ENCODE data around the gene RALGAPB. TPM values are rescaled to one million over a fixed set of nuclear protein-coding genes. Genes with fewer than 3 reads are reported as not detected.
A peak's percentile ranks its signal among the peaks of the same experiment; 100 is the strongest.

RALGAPB gene
- total RNA-seq, 4 donors from 2014 or later, result 22.7 to 67.0 (median 56.7) TPM

DNA sequence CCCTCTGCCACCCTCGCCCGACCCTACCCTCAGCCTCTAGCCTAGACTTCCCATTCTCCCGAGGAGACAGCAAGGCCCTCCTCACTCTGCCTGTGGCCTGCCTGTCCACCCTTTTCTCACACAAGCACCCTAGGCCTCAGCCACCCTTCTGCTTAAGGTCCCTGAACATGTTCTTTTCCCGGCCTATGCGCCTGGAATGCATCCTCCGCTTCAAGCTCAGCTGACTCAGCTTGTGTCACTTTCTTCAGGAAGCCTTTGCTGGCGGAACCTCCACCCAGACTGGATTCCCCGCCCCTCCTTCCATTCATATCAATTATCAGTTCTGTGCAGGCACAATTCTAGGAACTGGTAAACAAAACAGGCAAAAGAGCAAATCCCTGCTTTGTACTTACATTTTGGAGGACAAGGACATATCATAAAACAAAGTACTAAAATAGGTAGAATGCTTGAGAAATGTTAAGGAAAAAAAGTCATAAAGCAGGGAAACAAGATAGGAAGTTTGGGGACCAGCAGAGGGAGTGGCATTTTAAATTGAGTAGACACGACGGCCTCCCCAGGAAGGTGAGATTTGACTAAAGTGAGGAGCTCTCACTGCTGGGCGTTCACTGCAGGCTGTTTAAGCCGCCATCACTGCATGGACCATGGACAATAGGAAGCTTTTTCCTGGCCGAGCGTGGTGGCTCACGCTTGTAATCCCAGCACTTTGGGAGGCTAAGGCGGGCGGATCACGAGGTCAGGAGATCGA lies 19.6 kb upstream of the RALGAPB start:
- WGBS, 2 donors (ENCODE audit: low coverage in 1 of 2), result 93 to 94% methylated on average over 15 to 19 of the region's 19 CpGs
- intact Hi-C loops (cut with DNase I; ENCODE audit: low total_unique reads) (no loop called here), in situ Hi-C loops (cut with MboI; ENCODE audit: low pct_ligation_motif_present in 1 of 4, low pct_unique_long_range_greater_than_20kb in 1 of 4, low sequenced_read_pairs in 3 of 4) (no loop called here)
- Histone ChIP-seq H3K36me3 (peaks cover 0 to 9% (median 0%) of the 10 kb centered on the region in 4 donors), H3K9me3 (no peaks in the 10 kb centered on the region), H3K27me3 (no peaks in the 10 kb centered on the region), H3K4me1 (peaks cover 0 to 10% (median 5%) of the 10 kb centered on the region in 4 donors), H3K27ac (peak overlapping the region in 1 of 4 donors; percentile 30), H3K4me3 (no peak overlapping the region)
- TF ChIP-seq POLR2AphosphoS5 (IDR thresholded peaks at IDR 0.05), result no peak
- no peak for DNase-seq

DNA sequence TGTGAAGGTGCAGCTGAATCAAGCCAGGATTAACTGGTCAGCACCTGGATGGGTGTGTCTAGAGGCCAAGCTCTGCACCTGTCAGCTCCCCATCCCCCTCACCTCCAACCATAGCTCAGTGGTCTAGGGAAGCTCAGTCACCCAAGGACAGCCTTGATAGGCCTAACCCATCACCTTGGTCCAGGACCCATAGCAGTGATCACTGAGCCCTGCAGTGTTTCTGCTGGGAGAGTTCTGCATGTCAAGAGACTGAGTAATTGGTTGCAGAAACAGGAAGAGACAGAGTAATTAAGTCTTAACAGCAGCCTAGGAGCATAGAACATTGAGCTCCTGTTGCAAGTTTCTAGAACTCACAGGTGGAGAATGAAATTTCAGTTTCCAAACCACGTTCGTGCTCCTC lies 18.7 kb upstream of the RALGAPB start:
- no peak for TF ChIP-seq EP300 (IDR thresholded peaks at IDR 0.05; ENCODE audit: low read depth)
- no peak for TF ChIP-seq POLR2A (IDR thresholded peaks at IDR 0.05)
- TF ChIP-seq, protein P1, sequence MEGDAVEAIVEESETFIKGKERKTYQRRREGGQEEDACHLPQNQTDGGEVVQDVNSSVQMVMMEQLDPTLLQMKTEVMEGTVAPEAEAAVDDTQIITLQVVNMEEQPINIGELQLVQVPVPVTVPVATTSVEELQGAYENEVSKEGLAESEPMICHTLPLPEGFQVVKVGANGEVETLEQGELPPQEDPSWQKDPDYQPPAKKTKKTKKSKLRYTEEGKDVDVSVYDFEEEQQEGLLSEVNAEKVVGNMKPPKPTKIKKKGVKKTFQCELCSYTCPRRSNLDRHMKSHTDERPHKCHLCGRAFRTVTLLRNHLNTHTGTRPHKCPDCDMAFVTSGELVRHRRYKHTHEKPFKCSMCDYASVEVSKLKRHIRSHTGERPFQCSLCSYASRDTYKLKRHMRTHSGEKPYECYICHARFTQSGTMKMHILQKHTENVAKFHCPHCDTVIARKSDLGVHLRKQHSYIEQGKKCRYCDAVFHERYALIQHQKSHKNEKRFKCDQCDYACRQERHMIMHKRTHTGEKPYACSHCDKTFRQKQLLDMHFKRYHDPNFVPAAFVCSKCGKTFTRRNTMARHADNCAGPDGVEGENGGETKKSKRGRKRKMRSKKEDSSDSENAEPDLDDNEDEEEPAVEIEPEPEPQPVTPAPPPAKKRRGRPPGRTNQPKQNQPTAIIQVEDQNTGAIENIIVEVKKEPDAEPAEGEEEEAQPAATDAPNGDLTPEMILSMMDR (IDR thresholded peaks at IDR 0.05), result no peak
- TF ChIP-seq POLR2AphosphoS5 (IDR thresholded peaks at IDR 0.05), result no peak
- Histone ChIP-seq H3K36me3 (peaks cover 0 to 9% (median 0%) of the 10 kb centered on the region in 4 donors), H3K4me1 (peaks cover 0 to 5% (median 0%) of the 10 kb centered on the region in 4 donors), H3K27me3 (no peaks in the 10 kb centered on the region), H3K9me3 (no peaks in the 10 kb centered on the region), H3K4me3 (no peak overlapping the region), H3K27ac (peak overlapping the region in 1 of 4 donors; percentile 59)
- in situ Hi-C loops (cut with MboI; ENCODE audit: low pct_ligation_motif_present in 1 of 4, low pct_unique_long_range_greater_than_20kb in 1 of 4, low sequenced_read_pairs in 3 of 4) (no loop called here), intact Hi-C loops (cut with DNase I; ENCODE audit: low total_unique reads) (no loop called here)
- DNase-seq, result no peak
- WGBS, 2 donors (ENCODE audit: low coverage in 1 of 2), result 65 to 70% methylated on average over 2 of the region's 2 CpGs

GRCh38 chr20:38454556-38455473 lies 17.8 kb upstream of the RALGAPB start:
- intact Hi-C loops (cut with DNase I; ENCODE audit: low total_unique reads), result no loop called here
- DNase-seq, result no peak
- no peaks in the 10 kb centered on the region for H3K27me3 ChIP-seq
- no peaks in the 10 kb centered on the region for H3K9me3 ChIP-seq
- 78 to 95% methylated on average over 7 to 13 of the region's 13 CpGs for WGBS, 2 donors (ENCODE audit: low coverage in 1 of 2)
- no peak overlapping the region for H3K27ac ChIP-seq
- no peak overlapping the region for H3K4me3 ChIP-seq
- in situ Hi-C loops (cut with MboI; ENCODE audit: low pct_ligation_motif_present in 1 of 4, low pct_unique_long_range_greater_than_20kb in 1 of 4, low sequenced_read_pairs in 3 of 4), result no loop called here
- H3K36me3 ChIP-seq, result peaks cover 0 to 9% (median 0%) of the 10 kb centered on the region in 4 donors
- no peak for TF ChIP-seq POLR2A (IDR thresholded peaks at IDR 0.05)
- TF ChIP-seq, protein P1 (IDR thresholded peaks at IDR 0.05), result no peak
- peaks cover 0 to 5% (median 0%) of the 10 kb centered on the region in 4 donors for H3K4me1 ChIP-seq

- 90 to 94% methylated on average over 5 of the region's 5 CpGs for WGBS, 2 donors (ENCODE audit: low coverage in 1 of 2)
- in situ Hi-C loops (cut with MboI; ENCODE audit: low pct_ligation_motif_present in 1 of 4, low pct_unique_long_range_greater_than_20kb in 1 of 4, low sequenced_read_pairs in 3 of 4), result no loop called here
- no peak for TF ChIP-seq EP300 (IDR thresholded peaks at IDR 0.05; ENCODE audit: low read depth)
- TF ChIP-seq POLR2AphosphoS5 (IDR thresholded peaks at IDR 0.05), result no peak
- TF ChIP-seq, protein P1 (IDR thresholded peaks at IDR 0.05), result no peak
- TF ChIP-seq POLR2A (IDR thresholded peaks at IDR 0.05), result no peak
- H3K9me3 ChIP-seq, result no peaks in the 10 kb centered on the region
- peaks cover 0 to 5% (median 0%) of the 10 kb centered on the region in 4 donors for H3K4me1 ChIP-seq
- no peaks in the 10 kb centered on the region for H3K27me3 ChIP-seq
- no peak for DNase-seq
- no peak overlapping the region for H3K4me3 ChIP-seq
- no peaks in the 10 kb centered on the region for H3K36me3 ChIP-seq
- no peak overlapping the region for H3K27ac ChIP-seq
- intact Hi-C loops (cut with DNase I; ENCODE audit: low total_unique reads), result no loop called here
Measured at GRCh38 chr20:38458314-38458713, 14.3 kb upstream of the RALGAPB start.
